ENCODE measurements around the gene MAGEA9B.
"Not testable (repeated sequence)": the region's sequence is repeated elsewhere in the genome, so short reads cannot be mapped to it uniquely, and the experiment has no call there.

The MAGEA9B gene

GRCh38 chrX:149587359-149587758 is at the start of gene MAGEA9B:
Gene MAGEA9B, minus strand, starts transcription at chrX:149587459. Its CDS starts 4,280 bp downstream, at chrX:149583179.
- POLR2A ChIA-PET (ENCODE audit: low non-redundant PET); CTCF ChIA-PET; H3K27ac ChIP-seq; DNase-seq (ENCODE audit: low spot score): not testable (repeated sequence)

GRCh38 chrX:149633511-149633910 is 46.3 kb upstream of the MAGEA9B start:
- CTCF ChIA-PET, result no interaction called here
- TF ChIP-seq CTCF (conservative IDR thresholded peaks at IDR 0.05; ENCODE audit: low read depth), result no peak

GRCh38 chrX:149631234-149632165 is 44.2 kb upstream of the MAGEA9B start, which contains the start of gene TMEM185A:
Gene TMEM185A, minus strand, starts transcription at chrX:149631792. Its CDS starts 212 bp downstream, at chrX:149631580.
- DNase-seq (ENCODE audit: low spot score), result peak; percentile 16
- ChIA-PET POLR2A (ENCODE audit: low non-redundant PET) (no interaction called here), CTCF (interaction anchor here (0.6 kb wide), 1 partner anchor 12 kb away, joined by 3 read pairs; no protein-coding TSS in a partner anchor)
- TF ChIP-seq CTCF (conservative IDR thresholded peaks at IDR 0.05; ENCODE audit: low read depth), result no peak
- peak within 1 kb of the TSS; percentile 65 for H3K27ac ChIP-seq

More at GRCh38 chrX:149633511-149633910, 46.3 kb upstream of the MAGEA9B start:
- POLR2A ChIA-PET (ENCODE audit: low non-redundant PET), result no interaction called here
- H3K27ac ChIP-seq, result no peak overlapping the region
- DNase-seq (ENCODE audit: low spot score), result no peak

GRCh38 chrX:149630681-149631233 is 43.5 kb upstream of the MAGEA9B start:
- DNase-seq (ENCODE audit: low spot score), result peak; percentile 5
- TF ChIP-seq CTCF (conservative IDR thresholded peaks at IDR 0.05; ENCODE audit: low read depth), result no peak; the same call in 1 of the 2 replicates
- CTCF ChIA-PET, result interaction anchor here (0.6 kb wide), 2 partner anchors 11 to 245 kb away, joined by 3 read pairs; no protein-coding TSS in a partner anchor
- peak overlapping the region; percentile 65 for H3K27ac ChIP-seq
- POLR2A ChIA-PET (ENCODE audit: low non-redundant PET), result no interaction called here

- ChIA-PET CTCF (interaction anchor here (0.6 kb wide), 1 partner anchor 246 kb away, joined by 3 read pairs; no protein-coding TSS in a partner anchor), POLR2A (ENCODE audit: low non-redundant PET) (no interaction called here)
- no peak for TF ChIP-seq CTCF (conservative IDR thresholded peaks at IDR 0.05; ENCODE audit: low read depth)
- DNase-seq (ENCODE audit: low spot score), result no peak
- H3K27ac ChIP-seq, result no peak overlapping the region
Measured at GRCh38 chrX:149629730-149630387, 42.6 kb upstream of the MAGEA9B start.

GRCh38 chrX:149628768-149629167 is 41.5 kb upstream of the MAGEA9B start:
- POLR2A ChIA-PET (ENCODE audit: low non-redundant PET), result no interaction called here
- DNase-seq (ENCODE audit: low spot score), result no peak
- no peak for TF ChIP-seq CTCF (conservative IDR thresholded peaks at IDR 0.05; ENCODE audit: low read depth)
- H3K27ac ChIP-seq, result no peak overlapping the region
- CTCF ChIA-PET, result no interaction called here

All from RWPE1 (cell line).